GM19463 (cell line): ENCODE results near the gene MTNR1B.

Experiments used
- ATAC-seq: cut with Tn5 transposase; IDR thresholded peaks from one replicate; pipeline ENCODE4 v1.9.1; 2021; ENCODE audit warnings: mild to moderate bottlenecking, moderate library complexity; ENCODE audit not compliant: unreplicated experiment

Gene MTNR1B

DNA sequence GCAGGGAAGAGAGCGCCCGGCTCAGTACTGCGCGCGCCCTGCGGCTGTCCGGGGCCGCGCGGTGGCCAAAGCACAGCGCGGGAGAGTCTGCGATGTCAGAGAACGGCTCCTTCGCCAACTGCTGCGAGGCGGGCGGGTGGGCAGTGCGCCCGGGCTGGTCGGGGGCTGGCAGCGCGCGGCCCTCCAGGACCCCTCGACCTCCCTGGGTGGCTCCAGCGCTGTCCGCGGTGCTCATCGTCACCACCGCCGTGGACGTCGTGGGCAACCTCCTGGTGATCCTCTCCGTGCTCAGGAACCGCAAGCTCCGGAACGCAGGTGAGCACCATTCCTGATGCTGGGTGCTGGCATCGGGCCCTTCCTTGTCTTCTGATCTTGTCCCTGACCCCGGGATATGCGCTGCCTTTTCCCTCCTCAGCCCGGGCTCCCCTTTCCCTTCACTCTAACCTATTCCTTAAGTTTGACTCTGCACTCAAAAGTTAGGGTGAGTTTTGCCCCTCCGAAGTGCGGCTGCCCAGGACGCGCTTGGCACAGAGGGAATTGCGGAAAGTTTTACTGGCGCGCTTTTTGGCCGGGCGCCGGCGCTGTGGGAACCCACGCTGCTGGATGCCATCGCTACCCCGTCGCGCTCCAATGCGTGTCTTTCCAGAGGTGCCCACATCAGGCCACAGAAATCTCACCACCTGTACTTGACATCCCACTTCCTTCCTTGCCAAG, at the start of gene MTNR1B:
Gene MTNR1B, plus strand, starts transcription at position 18 of the 714 bp plus-strand sequence. Its CDS starts 75 bp downstream, at position 93.
- ATAC-seq: no peak

DNA sequence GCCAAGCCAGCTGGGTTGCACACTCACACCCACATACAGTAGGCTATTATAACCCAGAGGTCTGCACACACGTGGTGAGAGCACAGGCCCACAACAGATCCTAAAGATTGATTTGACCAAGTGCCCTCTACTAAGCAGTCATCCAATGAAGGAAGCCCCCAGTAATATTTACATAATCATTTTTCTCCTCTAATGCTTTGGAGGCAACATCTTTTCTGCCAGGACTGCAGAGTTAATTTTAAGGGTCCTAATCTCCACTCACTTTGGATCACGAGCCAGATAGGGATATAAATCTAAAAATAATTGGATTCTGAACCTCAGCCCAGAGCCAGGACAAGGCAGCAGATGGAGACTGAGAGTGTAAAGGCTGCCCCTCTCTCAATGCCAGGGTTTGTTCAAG, 49.1 kb upstream of the MTNR1B start:
- ATAC-seq: no peak

DNA sequence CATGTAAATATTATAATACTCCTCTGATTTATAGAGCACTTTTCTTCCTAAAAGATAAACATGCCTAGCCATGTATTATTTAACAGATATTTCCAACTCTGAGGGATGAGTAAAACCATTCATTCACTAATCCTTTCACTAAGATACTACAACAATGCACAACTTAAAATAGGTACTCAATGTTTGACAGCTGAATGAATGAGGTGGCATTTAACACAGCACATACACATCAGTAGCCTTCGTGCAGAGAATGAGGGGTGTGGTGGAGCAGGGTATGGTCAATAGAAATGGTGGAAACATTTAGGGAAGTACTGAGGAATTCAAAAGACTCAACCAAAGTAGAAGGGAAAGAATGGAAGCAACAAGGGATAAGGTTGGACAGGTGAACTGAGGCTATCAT, 46.7 kb upstream of the MTNR1B start:
- no peak for ATAC-seq

DNA sequence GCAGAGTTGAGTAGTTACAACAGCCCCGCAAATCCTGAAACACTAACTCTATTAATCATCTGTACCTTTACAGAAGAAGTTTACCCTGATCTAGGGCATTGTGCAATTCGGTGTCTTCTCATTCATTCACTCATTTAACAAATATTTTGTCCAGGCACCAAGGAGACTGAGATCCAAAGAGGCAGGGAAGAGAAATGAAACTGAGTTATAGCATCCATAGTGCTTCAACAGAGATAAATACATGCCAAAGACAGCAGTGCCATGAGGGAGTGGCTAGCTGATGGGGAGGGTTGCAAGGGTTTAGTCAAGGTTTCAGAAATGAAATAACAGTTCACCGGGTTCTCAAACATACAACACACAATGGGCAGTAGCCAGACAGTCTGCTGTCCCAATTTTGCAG, 40.2 kb upstream of the MTNR1B start:
- ATAC-seq: no peak

DNA sequence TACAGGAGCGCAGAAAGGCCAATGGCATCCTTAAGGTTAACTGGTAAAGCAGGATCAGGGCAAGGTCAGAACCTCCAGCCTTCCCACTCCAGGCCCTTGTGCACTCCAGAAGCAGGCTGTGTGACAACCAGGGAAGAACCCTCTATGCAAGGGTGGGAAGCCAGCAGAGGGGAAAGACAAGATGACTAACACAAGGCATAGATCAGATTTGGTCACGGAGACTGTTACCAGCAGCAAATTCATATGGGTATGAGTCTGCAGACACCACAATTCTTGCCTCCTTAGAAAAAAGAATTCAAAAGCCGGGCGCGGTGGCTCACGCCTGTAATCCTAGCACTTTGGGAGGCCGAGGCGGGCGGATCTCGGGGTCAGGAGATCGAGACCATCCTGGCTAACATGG, 39.8 kb upstream of the MTNR1B start:
- ATAC-seq: no peak

DNA sequence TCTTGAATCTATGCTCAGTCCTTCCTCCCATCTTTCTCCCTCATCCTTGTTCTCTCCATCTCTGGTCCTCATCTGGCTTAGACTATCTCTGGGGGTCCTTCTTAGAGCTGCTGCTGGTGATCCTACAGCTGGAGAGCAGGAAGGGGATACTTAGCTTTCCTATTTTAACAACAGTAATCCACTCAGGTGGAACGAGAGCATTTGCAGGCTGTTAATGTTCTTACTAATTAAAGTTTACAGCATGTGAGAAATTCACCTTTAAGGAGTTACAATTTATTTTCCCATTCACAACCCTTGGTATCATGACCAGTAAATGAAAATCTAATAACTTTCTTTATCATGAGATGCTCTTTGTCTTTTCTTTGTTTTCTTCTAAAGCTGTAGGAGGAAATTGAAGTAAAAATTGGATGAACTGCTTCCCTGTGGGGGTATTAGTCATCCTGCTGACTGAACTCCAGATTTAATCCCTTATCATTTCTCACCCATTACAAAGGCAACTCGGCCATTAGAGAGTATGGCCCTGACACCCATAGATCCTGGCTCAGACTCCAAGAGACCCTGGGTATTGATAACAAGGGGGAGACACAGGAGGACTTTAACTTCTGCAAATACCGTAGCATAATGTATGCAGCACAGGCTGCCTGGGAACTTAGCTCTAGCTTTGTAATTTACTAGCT, 37.6 kb upstream of the MTNR1B start:
- ATAC-seq: no peak

DNA sequence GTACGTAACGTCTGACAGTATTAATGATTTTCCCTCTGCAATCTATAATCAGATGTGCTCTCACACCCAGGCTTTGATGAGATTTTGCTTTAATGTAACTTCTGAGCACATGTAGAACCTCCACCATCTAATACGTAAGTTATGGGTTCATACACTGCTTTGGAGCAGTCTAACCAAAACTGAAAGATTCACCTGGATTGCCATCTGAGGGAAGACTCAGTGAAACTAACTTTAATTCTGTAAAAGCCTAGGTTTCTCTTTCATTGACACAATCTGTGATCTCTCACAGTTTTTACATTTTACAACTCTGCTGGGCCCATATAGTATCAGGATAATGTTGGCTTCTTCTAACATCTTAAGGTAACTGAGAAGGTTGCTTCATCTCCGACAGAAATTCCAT, 30.1 kb upstream of the MTNR1B start:
- no peak for ATAC-seq

DNA sequence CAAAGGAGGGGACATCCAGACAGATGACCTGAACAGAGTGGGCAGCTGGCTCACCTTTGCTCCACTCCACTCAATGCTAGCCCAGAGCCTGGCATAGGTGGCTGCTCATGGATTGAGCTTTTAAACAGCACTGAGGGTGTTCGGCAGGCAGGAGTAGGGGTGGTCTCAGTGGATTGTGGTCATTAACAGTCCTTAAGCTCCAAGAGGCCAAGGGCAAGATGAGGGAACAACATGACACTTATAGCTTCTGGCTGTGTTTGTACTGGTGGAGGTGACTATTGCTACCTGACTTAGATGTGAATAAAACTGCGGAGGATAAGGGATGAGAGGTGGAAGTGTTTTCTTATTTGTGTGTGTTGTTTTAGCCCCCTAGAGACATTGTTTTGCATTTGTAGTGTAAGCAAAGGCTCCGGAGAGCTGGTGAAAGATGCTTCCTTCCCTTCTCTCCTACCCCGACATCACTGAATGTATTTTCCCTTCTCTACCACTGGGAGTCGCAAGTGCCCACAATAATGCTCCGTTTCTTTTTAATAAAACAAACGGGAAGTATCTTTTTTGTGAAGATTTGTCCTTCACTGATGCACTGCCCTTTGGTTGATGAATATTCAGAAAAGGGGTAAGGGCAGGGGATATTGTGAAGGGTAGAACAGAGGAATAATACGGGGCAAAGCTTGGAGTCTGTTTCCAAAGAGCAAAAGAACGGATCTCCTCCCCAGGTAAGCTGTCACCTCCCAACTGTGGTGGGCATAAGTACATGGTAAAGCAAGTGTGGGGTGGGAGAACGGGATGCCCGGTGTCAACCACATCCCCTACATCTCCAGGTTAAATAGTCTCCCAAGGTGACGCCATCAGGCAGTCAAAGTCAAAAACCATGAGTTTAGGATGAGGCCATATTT, 27.5 kb upstream of the MTNR1B start:
- ATAC-seq: no peak

DNA sequence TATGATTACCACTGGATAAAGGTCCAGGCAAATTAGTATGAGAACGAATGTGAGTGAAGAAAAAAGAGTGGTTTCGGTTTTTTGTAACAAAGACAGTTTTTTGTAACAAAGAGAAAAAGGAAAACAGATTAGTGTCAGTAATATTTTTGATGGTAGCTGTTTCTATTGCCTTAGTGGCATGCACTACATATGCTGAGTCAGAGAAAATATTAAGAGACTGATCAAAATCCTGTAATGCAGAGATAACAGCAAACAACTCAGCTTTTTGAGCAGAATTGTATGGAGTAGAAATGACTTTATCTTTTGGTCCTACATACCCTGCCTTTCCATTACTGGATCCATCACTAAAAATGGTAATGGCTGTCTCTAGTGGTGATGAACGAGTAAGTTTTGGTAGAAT, 22.7 kb upstream of the MTNR1B start:
- ATAC-seq: no peak

DNA sequence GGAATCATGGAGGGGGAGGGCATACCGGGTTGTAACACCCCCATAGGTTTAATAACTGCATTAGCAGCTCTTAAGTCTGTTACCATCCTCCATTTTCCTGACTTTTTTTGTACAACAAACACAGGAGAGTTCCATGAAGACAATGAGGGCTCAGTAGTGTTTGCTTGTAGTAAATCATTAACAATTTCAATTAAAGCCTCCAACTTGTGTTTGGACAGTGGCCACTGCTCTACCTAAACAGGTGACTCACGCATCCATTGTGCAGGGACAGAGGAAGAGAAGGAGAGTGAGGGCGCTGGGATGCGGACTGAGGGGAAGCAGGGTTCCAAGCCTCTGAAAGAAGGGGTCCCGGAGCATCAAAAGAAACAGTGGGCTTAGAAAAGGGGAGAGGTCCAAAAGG, 21.3 kb upstream of the MTNR1B start:
- no peak for ATAC-seq

DNA sequence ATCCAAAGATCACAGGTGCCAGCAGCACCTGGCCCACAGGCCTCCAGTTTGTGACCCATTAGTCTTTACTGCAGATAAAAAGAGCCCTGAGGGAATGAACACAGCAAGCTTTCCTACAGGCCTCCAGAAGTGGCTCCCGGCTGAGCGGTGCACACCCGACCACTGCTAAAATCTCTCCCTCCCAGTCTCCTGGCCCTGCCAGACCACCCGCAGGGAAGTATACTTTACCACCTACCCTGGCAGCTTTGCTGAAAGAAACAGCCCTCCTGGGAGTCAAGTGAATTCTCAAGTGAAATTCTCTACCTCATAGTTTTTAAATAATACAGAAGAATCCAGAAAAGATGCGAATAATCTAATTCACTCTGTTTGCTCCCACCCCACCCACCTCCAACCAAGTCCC, 15.4 kb upstream of the MTNR1B start:
- ATAC-seq: no peak

DNA sequence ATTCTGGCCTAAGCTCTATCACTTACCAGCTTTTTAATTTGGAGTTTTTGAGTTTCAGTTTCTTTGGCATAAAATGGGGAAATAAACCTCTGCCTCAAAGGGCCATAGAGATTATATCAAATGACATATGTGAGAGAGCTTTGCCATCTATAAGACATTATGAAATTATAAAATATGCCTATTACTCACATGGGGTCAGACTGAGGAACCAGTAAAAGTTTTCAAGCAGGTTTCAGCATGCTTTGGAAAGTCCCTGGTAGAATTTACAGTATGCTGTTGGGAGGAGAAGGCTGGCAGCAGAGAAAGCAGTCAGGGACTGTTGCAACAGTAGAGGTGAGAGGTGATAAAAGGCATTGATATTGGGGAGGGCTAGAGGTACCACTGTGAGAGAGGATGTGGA, 13.6 kb upstream of the MTNR1B start:
- no peak for ATAC-seq

DNA sequence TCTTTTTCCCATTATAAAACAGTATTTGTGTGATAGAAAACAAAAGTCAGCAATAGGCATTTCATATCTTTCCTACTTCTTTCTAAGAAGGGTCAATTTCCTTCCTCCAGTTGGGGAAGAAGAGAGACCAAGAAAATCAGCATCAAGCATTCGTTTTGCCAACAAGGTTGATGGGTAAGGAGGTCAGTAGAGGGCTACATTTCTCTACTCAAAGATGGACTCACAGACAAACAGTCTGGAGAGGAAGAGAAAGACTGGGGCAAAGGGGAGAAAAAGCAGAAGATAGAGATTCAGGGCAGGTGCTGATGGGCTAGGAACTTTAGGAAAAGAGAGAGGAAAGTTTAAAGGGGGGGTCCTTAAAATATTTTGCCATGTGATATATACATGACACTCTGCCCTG, 8.6 kb upstream of the MTNR1B start:
- ATAC-seq: no peak

DNA sequence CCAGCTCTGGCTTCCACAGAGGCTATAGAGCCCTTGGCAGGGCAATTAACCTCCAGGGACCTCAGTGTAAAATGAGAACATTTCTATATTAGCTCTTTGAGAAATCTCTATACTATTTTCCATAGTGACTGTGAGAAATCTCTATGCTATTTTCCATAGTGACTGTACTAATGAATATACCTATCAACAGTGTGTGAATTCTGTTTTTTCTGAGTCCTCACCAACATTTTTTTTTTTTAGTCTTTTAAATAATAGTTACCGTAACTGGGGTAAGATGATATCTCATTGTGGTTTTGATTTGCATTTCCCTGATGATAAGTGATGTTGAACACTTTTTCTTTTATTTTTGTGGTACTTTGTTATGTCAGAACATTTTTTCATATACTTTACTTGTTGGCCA, 7.0 kb upstream of the MTNR1B start:
- ATAC-seq: no peak

DNA sequence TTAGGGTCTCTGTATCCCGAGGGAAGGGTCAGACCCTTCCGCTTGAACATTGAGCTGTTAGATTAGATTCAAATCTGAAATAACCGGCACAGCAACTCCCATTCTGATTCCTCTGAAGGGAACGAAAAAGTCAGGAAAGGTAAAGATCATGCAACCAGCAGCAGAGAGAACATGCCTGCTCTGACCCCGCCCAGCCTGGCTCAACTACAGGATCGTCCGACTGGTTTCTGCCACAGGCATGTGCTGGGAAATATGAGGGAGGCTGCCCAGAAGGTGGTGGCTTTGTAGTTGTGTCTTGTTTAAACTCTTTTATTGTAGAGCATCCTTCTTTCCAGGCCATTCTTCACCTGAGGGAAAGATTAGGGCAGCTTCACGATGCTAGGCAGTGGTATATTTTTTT, 5.0 kb upstream of the MTNR1B start:
- no peak for ATAC-seq

DNA sequence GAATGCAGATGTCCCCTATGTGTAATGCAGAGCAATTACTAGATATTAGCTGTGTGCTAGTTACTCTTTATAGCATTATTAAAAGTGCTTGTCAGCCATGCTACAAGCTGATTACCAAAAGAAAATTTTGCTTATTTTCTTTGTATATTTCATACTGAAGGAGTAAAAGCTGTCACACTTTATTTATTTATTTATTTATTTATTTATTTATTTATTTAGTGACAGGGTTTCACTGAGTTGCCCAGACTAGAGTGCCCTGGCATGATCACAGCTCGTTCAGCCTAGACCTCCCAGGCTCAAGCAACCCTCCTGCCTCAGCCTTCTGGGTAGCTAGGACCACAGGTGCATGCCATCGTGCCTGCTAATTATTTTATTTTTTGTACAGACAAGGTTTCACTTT, 4.3 kb upstream of the MTNR1B start:
- no peak for ATAC-seq

DNA sequence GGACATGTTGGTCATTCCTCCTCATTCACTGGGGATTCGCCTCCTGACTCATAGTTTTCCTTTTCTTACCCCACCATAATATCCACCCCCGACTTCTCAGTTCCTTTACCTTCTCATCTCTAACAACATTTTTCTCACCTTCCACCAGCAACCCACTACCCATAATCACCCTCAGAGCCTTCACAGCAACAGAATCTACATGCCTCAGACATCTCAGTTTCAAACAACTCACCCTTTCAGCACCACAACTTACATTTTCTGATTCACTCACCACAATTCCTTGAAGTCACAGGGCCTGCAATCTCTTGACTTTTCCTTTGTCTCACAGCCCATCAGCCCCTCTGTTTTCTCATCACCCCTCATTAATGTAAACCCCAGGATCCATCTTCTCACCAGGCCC, 2.3 kb upstream of the MTNR1B start:
- no peak for ATAC-seq

DNA sequence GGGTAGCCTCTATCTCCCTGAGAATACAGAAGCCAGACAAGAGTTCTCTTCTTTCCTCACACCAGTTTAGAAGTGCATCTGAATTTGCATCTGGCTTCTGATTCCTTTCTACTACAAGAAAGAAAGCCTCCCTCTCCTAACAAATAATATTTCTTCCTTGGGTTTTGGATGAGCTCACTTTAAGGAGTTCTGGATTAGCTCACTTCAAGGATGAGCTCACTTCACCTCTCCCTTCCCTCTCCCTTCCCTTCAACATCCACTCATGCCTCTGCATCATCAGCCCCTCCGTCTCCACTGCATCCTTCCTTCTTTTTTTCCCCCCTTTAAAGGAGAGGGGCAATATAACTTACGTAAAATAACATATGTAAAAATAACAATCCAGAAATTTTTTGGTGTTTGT, 1.6 kb upstream of the MTNR1B start:
- no peak for ATAC-seq

DNA sequence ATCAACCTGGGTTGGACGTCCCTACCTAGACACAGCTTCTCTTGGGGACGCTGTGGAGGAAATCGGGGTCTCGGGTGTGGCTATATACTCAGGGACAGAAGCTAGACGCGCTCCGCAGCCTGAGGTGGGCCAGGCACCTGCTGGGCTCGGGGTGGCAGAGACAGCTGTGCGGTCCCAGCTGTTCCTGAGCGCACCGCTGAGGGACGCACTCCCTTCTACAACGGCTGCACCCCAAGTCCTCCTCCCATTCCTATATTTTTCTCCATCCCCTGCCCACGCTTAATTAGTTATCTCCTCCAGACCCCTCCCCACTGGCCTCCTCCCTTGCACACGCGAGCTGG, 188 bp upstream of the MTNR1B start:
- ATAC-seq: no peak

DNA sequence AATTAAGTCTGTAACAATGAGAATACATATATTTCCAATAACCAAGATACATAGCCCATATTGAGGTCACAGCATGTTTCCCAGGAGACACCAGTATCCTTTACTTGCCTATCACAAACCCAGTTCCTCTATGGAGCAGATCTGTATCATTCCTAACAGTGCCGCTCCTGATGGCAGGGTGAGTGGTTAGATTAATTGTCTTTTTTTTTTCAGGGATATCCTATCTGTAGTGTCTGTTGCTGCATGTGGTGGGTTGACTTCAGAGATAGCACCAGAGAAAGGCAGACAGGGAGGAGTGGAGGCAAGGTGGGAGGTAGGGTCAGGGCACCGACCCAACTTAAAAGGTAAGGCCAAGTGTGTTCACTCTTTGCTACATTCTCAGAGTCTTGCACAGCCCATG, 2.8 kb downstream of the MTNR1B start:
- ATAC-seq: no peak

DNA sequence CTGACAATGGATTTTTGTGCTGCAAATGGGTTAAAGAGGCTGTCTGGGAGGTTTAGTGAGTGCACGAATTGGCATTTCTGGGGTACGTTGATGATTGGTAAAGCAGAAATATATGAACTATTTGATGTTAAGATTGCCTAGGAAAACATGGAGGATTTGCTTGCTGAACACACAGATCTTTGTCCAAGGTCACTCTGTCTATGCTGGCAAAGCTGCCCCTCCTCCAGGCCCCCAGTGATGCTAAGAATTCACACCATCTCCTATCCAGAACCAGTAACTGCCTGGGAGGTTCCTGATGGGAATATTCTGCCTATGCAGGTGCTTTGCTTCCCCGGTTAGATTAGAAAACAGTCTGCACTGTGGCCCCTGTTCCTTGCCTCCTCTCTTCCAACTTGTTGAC, 5.8 kb downstream of the MTNR1B start:
- no peak for ATAC-seq

DNA sequence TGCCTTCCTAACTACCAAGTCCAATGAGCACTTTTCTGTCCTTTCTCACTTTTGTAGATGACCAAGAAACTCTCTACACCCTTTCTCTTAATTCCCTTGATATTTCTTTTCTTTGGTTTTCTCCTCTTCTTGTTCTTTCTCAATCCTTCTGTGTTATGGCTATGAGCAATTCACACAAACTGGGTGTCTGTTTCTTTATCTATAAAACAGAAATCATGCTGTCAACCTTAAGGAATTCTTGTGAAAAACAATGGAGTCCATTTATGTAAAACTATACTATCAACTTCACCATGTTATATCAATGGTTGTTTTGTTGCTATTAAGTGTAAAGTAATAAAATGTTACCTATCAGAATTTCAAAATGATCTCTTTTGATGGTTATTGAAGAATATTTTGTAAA, 7.2 kb downstream of the MTNR1B start:
- no peak for ATAC-seq
